KMS-11 (cell line): Measurements from ENCODE around the gene KMT2D.

Source experiments
- H2AFZ ChIP-seq: fragments of 200-600 bp; sonication (generic); 2 replicates; pipeline ENCODE4 v1.6.1; 2016; ENCODE audit warnings: antibody characterized with exemption, mixed run types, low read depth
- H3K27ac ChIP-seq: fragments of 200-600 bp; sonication (generic); 2 replicates; pipeline ENCODE4 v1.6.1; 2016; ENCODE audit warnings: mild to moderate bottlenecking, mixed run types
- H3K27me3 ChIP-seq: fragments of 200-600 bp; sonication (generic); 2 replicates; pipeline ENCODE4 v1.6.1; 2017; ENCODE audit warnings: mild to moderate bottlenecking, low read depth, mixed run types, moderate library complexity; ENCODE audit not compliant: insufficient read depth
- H3K36me3 ChIP-seq: fragments of 200-600 bp; sonication (generic); 2 replicates; pipeline ENCODE4 v1.6.1; 2017; ENCODE audit warnings: mild to moderate bottlenecking, mixed run types; ENCODE audit not compliant: insufficient read depth
- H3K4me1 ChIP-seq: fragments of 200-600 bp; sonication (generic); 2 replicates; pipeline ENCODE4 v1.6.1; 2016; ENCODE audit warnings: mild to moderate bottlenecking, low read depth, mixed run types; ENCODE audit not compliant: poor library complexity, severe bottlenecking
- H3K4me2 ChIP-seq: fragments of 200-600 bp; sonication (generic); 2 replicates; pipeline ENCODE4 v1.7.0; 2016; ENCODE audit warnings: mild to moderate bottlenecking, mixed run types
- H3K4me3 ChIP-seq: fragments of 200-600 bp; sonication (generic); IDR thresholded peaks from 2 replicates; pipeline ENCODE4 v1.6.1; 2017; ENCODE audit warnings: low read depth, low read length, mixed read lengths; ENCODE audit not compliant: insufficient read depth
- H3K79me2 ChIP-seq: fragments of 200-600 bp; sonication (generic); 2 replicates; pipeline ENCODE4 v1.6.1; 2016; ENCODE audit warnings: low read depth, mixed run types; ENCODE audit not compliant: insufficient read depth
- H3K9ac ChIP-seq: fragments of 200-600 bp; sonication (generic); 2 replicates; pipeline ENCODE4 v1.6.1; 2016; ENCODE audit warnings: mild to moderate bottlenecking, mixed run types
- H4K20me1 ChIP-seq: fragments of 200-600 bp; sonication (generic); 2 replicates; pipeline ENCODE4 v1.6.1; 2016; ENCODE audit warnings: mild to moderate bottlenecking, mixed run types; ENCODE audit not compliant: insufficient read depth
- TF ChIP-seq, protein P1 (sequence below): fragments of 200-600 bp; sonication (generic); conservative IDR thresholded peaks from 2 replicates; pipeline ENCODE4 v1.6.1; 2017; ENCODE audit warnings: low read depth, mild to moderate bottlenecking, antibody characterized with exemption, low read length, moderate library complexity, mixed read lengths

Gene KMT2D

GRCh38 chr12:49086116-49086515, 25.5 kb upstream of the KMT2D start:
- no peaks in the 10 kb centered on the region for H3K36me3 ChIP-seq
- H3K27ac ChIP-seq: no peak overlapping the region
- peaks cover 6% of the 10 kb centered on the region for H3K4me1 ChIP-seq
- H4K20me1 ChIP-seq: no peaks in the 10 kb centered on the region
- H3K79me2 ChIP-seq: no peaks in the 10 kb centered on the region
- no peak overlapping the region for H3K4me3 ChIP-seq
- TF ChIP-seq, protein P1, sequence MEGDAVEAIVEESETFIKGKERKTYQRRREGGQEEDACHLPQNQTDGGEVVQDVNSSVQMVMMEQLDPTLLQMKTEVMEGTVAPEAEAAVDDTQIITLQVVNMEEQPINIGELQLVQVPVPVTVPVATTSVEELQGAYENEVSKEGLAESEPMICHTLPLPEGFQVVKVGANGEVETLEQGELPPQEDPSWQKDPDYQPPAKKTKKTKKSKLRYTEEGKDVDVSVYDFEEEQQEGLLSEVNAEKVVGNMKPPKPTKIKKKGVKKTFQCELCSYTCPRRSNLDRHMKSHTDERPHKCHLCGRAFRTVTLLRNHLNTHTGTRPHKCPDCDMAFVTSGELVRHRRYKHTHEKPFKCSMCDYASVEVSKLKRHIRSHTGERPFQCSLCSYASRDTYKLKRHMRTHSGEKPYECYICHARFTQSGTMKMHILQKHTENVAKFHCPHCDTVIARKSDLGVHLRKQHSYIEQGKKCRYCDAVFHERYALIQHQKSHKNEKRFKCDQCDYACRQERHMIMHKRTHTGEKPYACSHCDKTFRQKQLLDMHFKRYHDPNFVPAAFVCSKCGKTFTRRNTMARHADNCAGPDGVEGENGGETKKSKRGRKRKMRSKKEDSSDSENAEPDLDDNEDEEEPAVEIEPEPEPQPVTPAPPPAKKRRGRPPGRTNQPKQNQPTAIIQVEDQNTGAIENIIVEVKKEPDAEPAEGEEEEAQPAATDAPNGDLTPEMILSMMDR: no peak
- H3K27me3 ChIP-seq: peaks cover 10% of the 10 kb centered on the region; the same call in 1 of the 2 replicates
- H2AFZ ChIP-seq: no peak overlapping the region
- H3K4me2 ChIP-seq: no peak overlapping the region
- no peak overlapping the region for H3K9ac ChIP-seq

DNA sequence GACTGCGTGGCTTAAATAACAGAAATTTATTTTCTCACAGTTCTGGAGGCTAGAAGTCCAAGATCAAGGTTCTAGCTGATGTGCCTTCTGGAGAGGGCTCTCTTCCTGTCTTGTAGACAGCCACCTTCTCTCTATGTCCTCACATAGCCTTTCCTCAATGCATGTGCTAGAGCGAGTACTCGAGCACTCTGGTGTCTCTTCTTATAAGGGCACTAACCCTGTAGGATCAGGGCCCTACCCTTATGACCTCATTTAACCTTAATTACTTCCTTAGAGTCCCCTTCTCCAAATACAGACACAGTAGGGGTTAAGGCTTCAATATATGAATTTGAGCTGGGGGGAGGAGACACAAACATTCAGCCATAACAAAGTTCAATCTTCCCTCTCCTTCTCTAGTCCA, 23.8 kb upstream of the KMT2D start:
- peaks cover 6% of the 10 kb centered on the region; the same call in 1 of the 2 replicates for H3K27me3 ChIP-seq
- no peak overlapping the region for H3K9ac ChIP-seq
- no peak overlapping the region for H2AFZ ChIP-seq
- H3K36me3 ChIP-seq: no peaks in the 10 kb centered on the region
- no peak overlapping the region for H3K4me3 ChIP-seq
- H3K4me2 ChIP-seq: no peak overlapping the region
- H3K4me1 ChIP-seq: peaks cover 6% of the 10 kb centered on the region
- TF ChIP-seq, protein P1: no peak
- H4K20me1 ChIP-seq: no peaks in the 10 kb centered on the region
- H3K79me2 ChIP-seq: no peaks in the 10 kb centered on the region
- no peak overlapping the region for H3K27ac ChIP-seq

GRCh38 chr12:49079793-49080192, 19.2 kb upstream of the KMT2D start:
- Histone ChIP-seq H3K79me2 (no peaks in the 10 kb centered on the region), H3K9ac (no peak overlapping the region), H3K4me1 (no peaks in the 10 kb centered on the region), H4K20me1 (no peaks in the 10 kb centered on the region), H3K36me3 (no peaks in the 10 kb centered on the region), H3K4me3 (no peak overlapping the region), H2AFZ (no peak overlapping the region), H3K27ac (no peak overlapping the region), H3K4me2 (no peak overlapping the region), H3K27me3 (no peaks in the 10 kb centered on the region; the same call in 1 of the 2 replicates)
- TF ChIP-seq, protein P1: no peak

DNA sequence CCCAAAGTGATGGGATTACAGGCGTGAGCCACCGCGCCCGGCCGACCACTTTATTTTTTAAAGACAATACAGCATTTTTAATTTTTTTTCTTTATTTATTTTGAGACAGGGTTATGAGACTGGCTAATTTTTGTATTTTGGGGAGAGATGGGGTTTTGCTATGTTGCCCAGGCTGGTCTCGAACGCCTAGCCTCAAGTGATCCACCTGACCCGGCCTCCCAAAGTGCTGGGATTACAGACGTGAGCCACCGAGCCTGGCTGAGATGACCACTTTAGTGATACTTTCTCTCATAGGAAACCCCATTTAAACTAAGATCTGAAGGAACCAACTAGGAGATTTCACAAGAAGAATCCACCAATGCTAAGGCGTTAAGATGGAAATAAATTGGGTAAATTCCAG, 10.4 kb upstream of the KMT2D start:
- no peak overlapping the region for H3K9ac ChIP-seq
- H3K27ac ChIP-seq: no peak overlapping the region
- H3K27me3 ChIP-seq: no peaks in the 10 kb centered on the region
- TF ChIP-seq, protein P1: no peak
- peaks cover 11% of the 10 kb centered on the region for H3K4me1 ChIP-seq
- no peaks in the 10 kb centered on the region for H3K79me2 ChIP-seq
- no peak overlapping the region for H3K4me3 ChIP-seq
- H3K4me2 ChIP-seq: no peak overlapping the region
- no peak overlapping the region for H2AFZ ChIP-seq
- no peaks in the 10 kb centered on the region for H3K36me3 ChIP-seq
- no peaks in the 10 kb centered on the region for H4K20me1 ChIP-seq
